Hepatocyte (in vitro differentiated cells): Measurements from ENCODE around the gene PDIA2.

Experiments used
- CTCF ChIP-seq: fragments of 200-600 bp; sonication (generic); IDR thresholded peaks from 2 replicates; pipeline ENCODE4 v1.5.1; 2016; ENCODE audit warnings: antibody characterized with exemption, mild to moderate bottlenecking; ENCODE audit not compliant: poor library complexity
- EZH2 ChIP-seq: fragments of 200-600 bp; sonication (generic); IDR thresholded peaks from 2 replicates; pipeline ENCODE4 v1.6.1; 2016; ENCODE audit warnings: antibody characterized with exemption, mild to moderate bottlenecking, borderline replicate concordance
- EZH2phosphoT487 ChIP-seq: fragments of 200-600 bp; sonication (generic); IDR thresholded peaks from one replicate; pipeline ENCODE4 v1.6.1; 2018; ENCODE audit warnings: antibody characterized with exemption, mild to moderate bottlenecking, low read depth, moderate library complexity; ENCODE audit not compliant: unreplicated experiment, severe bottlenecking

- no peak for TF ChIP-seq CTCF
- no peak for TF ChIP-seq EZH2phosphoT487
- no peak for TF ChIP-seq EZH2
These were observed 18.3 kb downstream of the PDIA2 start for GRCh38 chr16:301235-301634.
